ENCODE data around the gene XYLT1. TPM values are rescaled to one million over a fixed set of nuclear protein-coding genes. Genes with fewer than 3 reads are reported as not detected.

Gene XYLT1
- total and polyA plus RNA-seq, 10 of the 15 experiments (the other 5 are each of a cell fraction or from before 2014, with no cell fraction given), result 0.88 to 14.8 (median 5.8) TPM

- Histone ChIP-seq H3K79me2 (ENCODE audit: control insufficient read depth, insufficient read depth, low read length) (no peaks in the 10 kb centered on the region), H3K4me2 (ENCODE audit: control insufficient read depth, insufficient read depth) (no peak overlapping the region), H3K4me1 (ENCODE audit: control insufficient read depth, insufficient read depth, low read length) (no peaks in the 10 kb centered on the region), H3K9me3 (replicated peaks; ENCODE audit: control insufficient read depth, insufficient read depth, low read length) (no peaks in the 10 kb centered on the region), H3K9ac (ENCODE audit: control insufficient read depth, insufficient read depth, low read length) (no peak overlapping the region), H3K27me3 (replicated peaks in 1 of 2; ENCODE audit: control insufficient read depth in 2 of 2, insufficient read depth in 2 of 2, low read length in 1 of 2) (no peaks in the 10 kb centered on the region; a peak in 1 of 4 replicates), H3K36me3 (ENCODE audit: control insufficient read depth in 2 of 2, insufficient read depth in 2 of 2, low read length in 1 of 2) (no peaks in the 10 kb centered on the region), H3K27ac (ENCODE audit: control insufficient read depth, insufficient read depth) (no peak overlapping the region), H3K4me3 (no peak overlapping the region), H4K20me1 (ENCODE audit: control insufficient read depth, insufficient read depth) (no peaks in the 10 kb centered on the region), H2AFZ (ENCODE audit: control insufficient read depth, low read depth, low read length) (no peak overlapping the region)
- no peak for FAIRE-seq
- ChIA-PET SMC1A (ENCODE audit: uncharacterized antibody, unreplicated experiment) (no interaction called here), POLR2A (no interaction called here), CTCF (interaction anchor here (0.7 kb wide), 1 partner anchor 686 kb away, joined by 3 read pairs; no protein-coding TSS in a partner anchor), RAD21 (ENCODE audit: unreplicated experiment) (no interaction called here)
- BruUV-seq (replicated peaks), result no TSS peak
- in situ Hi-C loops (cut with MboI) (no loop called here), intact Hi-C loops (cut with micrococcal nuclease; ENCODE audit: unreplicated experiment) (no loop called here)
- no peak for DNase-seq (ENCODE audit: low read depth, low spot score)
- TF ChIP-seq ETV6 (conservative IDR thresholded peaks at IDR 0.05 in 1 of 2, IDR thresholded peaks at IDR 0.05 in 1 of 2; ENCODE audit: borderline replicate concordance in 1 of 2, low read depth in 1 of 2) (no peak), RBBP5 (conservative IDR thresholded peaks at IDR 0.05) (no peak), POU2F2 (IDR thresholded peaks at IDR 0.05; ENCODE audit: borderline replicate concordance, low read depth, low read length) (no peak), ZNF384 (IDR thresholded peaks at IDR 0.05; ENCODE audit: borderline replicate concordance, low read depth, low read length) (no peak)
- WGBS (ENCODE audit: insufficient coverage, insufficient replicate concordance, low lambda C conversion rate, missing lambda C conversion rate), result 28% methylated on average over 9 of the region's 9 CpGs
- no peak for ATAC-seq
Observed at GRCh38 chr16:17519101-17519955, 48.6 kb upstream of the XYLT1 start.

- RAD21 ChIA-PET (ENCODE audit: unreplicated experiment), result no interaction called here
- Histone ChIP-seq H3K4me1 (ENCODE audit: control insufficient read depth, insufficient read depth, low read length) (no peaks in the 10 kb centered on the region), H2AFZ (ENCODE audit: control insufficient read depth, low read depth, low read length) (no peak overlapping the region), H3K27ac (ENCODE audit: control insufficient read depth, insufficient read depth) (no peak overlapping the region), H3K79me2 (ENCODE audit: control insufficient read depth, insufficient read depth, low read length) (no peaks in the 10 kb centered on the region), H3K4me2 (ENCODE audit: control insufficient read depth, insufficient read depth) (no peak overlapping the region), H4K20me1 (ENCODE audit: control insufficient read depth, insufficient read depth) (no peaks in the 10 kb centered on the region), H3K36me3 (ENCODE audit: control insufficient read depth in 2 of 2, insufficient read depth in 2 of 2, low read length in 1 of 2) (no peaks in the 10 kb centered on the region), H3K27me3 (replicated peaks in 1 of 2; ENCODE audit: control insufficient read depth in 2 of 2, insufficient read depth in 2 of 2, low read length in 1 of 2) (no peaks in the 10 kb centered on the region; a peak in 1 of 4 replicates), H3K9me3 (replicated peaks; ENCODE audit: control insufficient read depth, insufficient read depth, low read length) (no peaks in the 10 kb centered on the region), H3K9ac (ENCODE audit: control insufficient read depth, insufficient read depth, low read length) (no peak overlapping the region), H3K4me3 (no peak overlapping the region)
- POLR2A ChIA-PET, result no interaction called here
- no peak for ATAC-seq
- intact Hi-C loops (cut with micrococcal nuclease; ENCODE audit: unreplicated experiment) (no loop called here), in situ Hi-C loops (cut with MboI) (no loop called here)
- CTCF ChIA-PET, result interaction anchor here (1.5 kb wide), 1 partner anchor 60 kb away, joined by 3 read pairs; no protein-coding TSS in a partner anchor
- TF ChIP-seq NR2F1 (conservative IDR thresholded peaks at IDR 0.05) (no peak), MEF2A (IDR thresholded peaks at IDR 0.05; ENCODE audit: insufficient read depth, low read depth, low read length) (no peak), BCL3 (IDR thresholded peaks at IDR 0.05; ENCODE audit: borderline replicate concordance, insufficient read depth, low read depth, low read length, poor library complexity, severe bottlenecking) (peak; percentile 36), ATF3 (IDR thresholded peaks at IDR 0.05; ENCODE audit: borderline replicate concordance, extremely low read depth, low read depth, low read length) (no peak), RAD51 (IDR thresholded peaks at IDR 0.05) (no peak), E4F1 (IDR thresholded peaks at IDR 0.05; ENCODE audit: borderline replicate concordance, partially characterized antibody) (no peak)
- 37% methylated on average over 3 of the region's 3 CpGs for WGBS (ENCODE audit: insufficient coverage, insufficient replicate concordance, low lambda C conversion rate, missing lambda C conversion rate)
- no TSS peak for BruUV-seq (replicated peaks)
- no peak for FAIRE-seq
- SMC1A ChIA-PET (ENCODE audit: uncharacterized antibody, unreplicated experiment), result no interaction called here
- no peak for DNase-seq (ENCODE audit: low read depth, low spot score)
Observed at GRCh38 chr16:17518441-17518840, 47.7 kb upstream of the XYLT1 start.

Measured in GM12878 (cell line).